IMR-90 (cell line): Measurements from ENCODE around the gene PIEZO2. TPM values are rescaled to one million over a fixed set of nuclear protein-coding genes. Genes with fewer than 3 reads are reported as not detected.

ENCODE experiments used
- ATAC-seq: fragments of 200-7000 bp; cut with Tn5 transposase; 2 replicates; pipeline ENCODE4 v1.9.1; 2020; ENCODE audit warnings: low read depth, mild to moderate bottlenecking, moderate library complexity
- BruUV-seq: library from RNA; stranded (reverse); fragments of 400-500 nt; replicated peaks from 2 replicates; lab custom pipeline; 2021; lab: Mats Ljungman, UMichigan
- CTCF ChIA-PET: fragments of 300-600 bp; formaldehyde crosslinking; extraction: SDS; loops from one replicate; lab custom pipeline; 2021; ENCODE audit warnings: antibody characterized with exemption; lab: Yijun Ruan, JAX
- POLR2A ChIA-PET: fragments of 300-600 bp; sonication (Branson Sonifier 250); formaldehyde crosslinking; loops from one replicate; lab custom pipeline; 2022; ENCODE audit warnings: antibody characterized with exemption; ENCODE audit not compliant: unreplicated experiment; lab: Charles Lee
- DNase-seq: peaks from one replicate; pipeline ENCODE4 v3.0.0; 2013
- H2AFZ ChIP-seq: replicated peaks from 2 replicates; pipeline ENCODE3; 2013; ENCODE audit warnings: low read length, mild to moderate bottlenecking; ENCODE audit not compliant: poor library complexity
- H2AK5ac ChIP-seq: 2 replicates; pipeline ENCODE4 v1.6.1; 2013; ENCODE audit warnings: low read depth, low read length, inconsistent platforms
- H2AK9ac ChIP-seq: replicated peaks from 2 replicates; pipeline ENCODE3; 2013; ENCODE audit warnings: mild to moderate bottlenecking, low read depth, low read length, moderate library complexity; ENCODE audit not compliant: poor library complexity
- H2BK120ac ChIP-seq: 2 replicates; pipeline ENCODE4 v1.6.1; 2013; ENCODE audit warnings: low read depth, low read length, inconsistent platforms
- H2BK15ac ChIP-seq: 3 replicates; pipeline ENCODE4 v1.6.1; 2013; ENCODE audit warnings: low read depth, low read length, inconsistent platforms
- H2BK20ac ChIP-seq: 2 replicates; pipeline ENCODE4 v1.6.1; 2013; ENCODE audit warnings: low read depth, mild to moderate bottlenecking, inconsistent platforms, low read length, moderate library complexity
- H2BK5ac ChIP-seq: 2 replicates; pipeline ENCODE4 v1.6.1; 2013; ENCODE audit warnings: mild to moderate bottlenecking, low read depth, low read length, inconsistent platforms; ENCODE audit not compliant: poor library complexity, severe bottlenecking
- H3K14ac ChIP-seq: replicated peaks from 2 replicates; pipeline ENCODE4 v1.6.1; 2013; ENCODE audit warnings: low read depth, low read length, inconsistent platforms
- H3K18ac ChIP-seq: 2 replicates; pipeline ENCODE4 v1.6.1; 2013; ENCODE audit warnings: low read depth, low read length, control low read depth
- H3K23ac ChIP-seq: 2 replicates; pipeline ENCODE4 v1.6.1; 2013; ENCODE audit warnings: low read depth, low read length, inconsistent platforms
- H3K27ac ChIP-seq: 2 replicates; pipeline ENCODE4 v1.5.1; 2013; ENCODE audit warnings: mild to moderate bottlenecking, control low read depth, low read length; ENCODE audit not compliant: insufficient read depth
- H3K27me3 ChIP-seq: 2 replicates; pipeline ENCODE4 v1.6.1; 2013; ENCODE audit warnings: low read length; ENCODE audit not compliant: control insufficient read depth, insufficient read depth
- H3K36me3 ChIP-seq: 2 replicates; pipeline ENCODE4 v1.6.1; 2013; ENCODE audit warnings: low read length, mixed read lengths; ENCODE audit not compliant: control insufficient read depth, insufficient read depth
- H3K4ac ChIP-seq: 2 replicates; pipeline ENCODE4 v1.6.1; 2013; ENCODE audit warnings: low read depth, low read length, inconsistent platforms
- H3K4me1 ChIP-seq: 2 replicates; pipeline ENCODE4 v1.6.1; 2013; ENCODE audit warnings: low read length, mixed read lengths; ENCODE audit not compliant: control insufficient read depth, insufficient read depth
- H3K4me2 ChIP-seq: 2 replicates; pipeline ENCODE4 v1.6.1; 2013; ENCODE audit warnings: low read depth, mild to moderate bottlenecking, control low read depth, low read length, moderate library complexity
- H3K4me3 ChIP-seq: 2 replicates; pipeline ENCODE4 v1.5.1; 2013; ENCODE audit warnings: low read depth, mild to moderate bottlenecking, control low read depth, low read length, moderate library complexity; ENCODE audit not compliant: insufficient read depth
- H3K56ac ChIP-seq: 2 replicates; pipeline ENCODE4 v1.6.1; 2013; ENCODE audit warnings: low read length, inconsistent platforms; ENCODE audit not compliant: insufficient read depth; ENCODE audit errors: extremely low read depth
- H3K79me1 ChIP-seq, 2 experiments: 2 replicates each; pipeline ENCODE4 v1.6.1; 2013; ENCODE audit warnings: low read length in 2 of 2, inconsistent platforms in 1 of 2, low read depth in 1 of 2
- H3K9ac ChIP-seq: 2 replicates; pipeline ENCODE4 v1.6.1; 2013; ENCODE audit warnings: low read depth, low read length, control low read depth
- H3K9me1 ChIP-seq: 2 replicates; pipeline ENCODE4 v1.6.1; 2013; ENCODE audit warnings: low read length, inconsistent platforms; ENCODE audit not compliant: insufficient read depth
- H3K9me3 ChIP-seq: 2 replicates; pipeline ENCODE4 v1.6.1; 2013; ENCODE audit warnings: low read length; ENCODE audit not compliant: control insufficient read depth, insufficient read depth
- H4K20me1 ChIP-seq: 2 replicates; pipeline ENCODE4 v1.6.1; 2013; ENCODE audit warnings: low read length, inconsistent platforms; ENCODE audit not compliant: insufficient read depth
- H4K5ac ChIP-seq: 2 replicates; pipeline ENCODE4 v1.6.1; 2013; ENCODE audit warnings: mild to moderate bottlenecking, low read depth, low read length, control low read depth
- H4K8ac ChIP-seq, 2 experiments: 2 replicates each; pipeline ENCODE4 v1.6.1; 2013; ENCODE audit warnings: low read depth in 2 of 2, low read length in 2 of 2, control low read depth in 1 of 2, inconsistent platforms in 1 of 2
- H4K91ac ChIP-seq: 2 replicates; pipeline ENCODE4 v1.6.1; 2013; ENCODE audit warnings: low read depth, low read length, inconsistent platforms; ENCODE audit not compliant: insufficient read depth
- BHLHE40 ChIP-seq: fragments of 150-350 bp; IDR thresholded peaks from 2 replicates; pipeline ENCODE4 v1.6.1; 2016; ENCODE audit warnings: mild to moderate bottlenecking, low read depth, low read length
- CEBPB ChIP-seq: IDR thresholded peaks from 2 replicates; pipeline ENCODE4 v1.6.1; 2012; ENCODE audit warnings: low read depth, low read length, improper control_type of control experiment
- CHD1 ChIP-seq: IDR thresholded peaks from 2 replicates; pipeline ENCODE4 v1.6.1; 2012; ENCODE audit warnings: low read depth, low read length, improper control_type of control experiment
- FOS ChIP-seq: fragments of 150-350 bp; IDR thresholded peaks from 2 replicates; pipeline ENCODE4 v1.6.1; 2016; ENCODE audit warnings: low read depth, low read length
- MAFK ChIP-seq: IDR thresholded peaks from 2 replicates; pipeline ENCODE4 v1.6.1; 2012; ENCODE audit warnings: low read depth, low read length, improper control_type of control experiment
- MAZ ChIP-seq: IDR thresholded peaks from 2 replicates; pipeline ENCODE4 v1.6.1; 2012; ENCODE audit warnings: low read depth, mild to moderate bottlenecking, low read length, improper control_type of control experiment, moderate library complexity, borderline replicate concordance
- MXI1 ChIP-seq: IDR thresholded peaks from 2 replicates; pipeline ENCODE4 v1.6.1; 2012; ENCODE audit warnings: low read depth, mild to moderate bottlenecking, low read length, moderate library complexity, borderline replicate concordance
- NFE2L2 ChIP-seq: fragments of 150-350 bp; IDR thresholded peaks from 2 replicates; pipeline ENCODE4 v1.6.1; 2016; ENCODE audit warnings: low read depth, mild to moderate bottlenecking, low read length
- POLR2A ChIP-seq: IDR thresholded peaks from 2 replicates; pipeline ENCODE4 v1.6.1; 2012; ENCODE audit warnings: mild to moderate bottlenecking, low read depth, low read length
- RAD21 ChIP-seq: IDR thresholded peaks from 2 replicates; pipeline ENCODE4 v1.6.1; 2012; ENCODE audit warnings: low read length, improper control_type of control experiment
- RCOR1 ChIP-seq: IDR thresholded peaks from 2 replicates; pipeline ENCODE4 v1.6.1; 2012; ENCODE audit warnings: mild to moderate bottlenecking, low read length, improper control_type of control experiment; ENCODE audit not compliant: insufficient replicate concordance
- RFX5 ChIP-seq: IDR thresholded peaks from 2 replicates; pipeline ENCODE4 v1.8.0; 2012; ENCODE audit warnings: low read depth, mild to moderate bottlenecking, low read length, moderate library complexity
- SMC3 ChIP-seq: fragments of 150-350 bp; IDR thresholded peaks from 2 replicates; pipeline ENCODE4 v1.6.1; 2016; ENCODE audit warnings: low read depth, mild to moderate bottlenecking, antibody characterized with exemption, low read length, moderate library complexity
- WGBS, 2 experiments: methylation state at CpG; one replicate each; pipeline versions ENCODE4 v1.1.5 to v1.1.7; 2013; ENCODE audit warnings: missing lambda C conversion rate in 2 of 2; ENCODE audit not compliant: insufficient read length in 1 of 2; ENCODE audit errors: extremely low coverage in 2 of 2; 5-methylcytosine and 5-hydroxymethylcytosine counted together
- dilution Hi-C: fragments of 300-500 bp; cut with HindIII; formaldehyde crosslinking; loops from one replicate; pipeline ENCODE4 v1.14.3; 2018; ENCODE audit warnings: low sequenced_read_pairs; ENCODE audit not compliant: unreplicated experiment
- in situ Hi-C: fragments of 300-500 bp; cut with MboI; formaldehyde crosslinking; loops from 3 replicates; pipeline ENCODE4 v1.14.3; 2019; ENCODE audit warnings: low sequenced_read_pairs, inconsistent platforms, mixed read lengths
- intact Hi-C: fragments of 100-400 bp; cut with micrococcal nuclease; formaldehyde crosslinking; loops from 2 replicates; pipeline ENCODE4 v1.10.0; 2022
- polyA plus RNA-seq, 3 experiments: library from polyadenylated mRNA; depleted of rRNA; stranded (reverse); fragments of >200 nt; gene quantifications; 2 replicates each; pipeline ENCODE4 v1.2.3, GENCODE V29; 2012; ENCODE audit warnings: low replicate concordance in 1 of 3
- total RNA-seq: library from RNA; depleted of rRNA; stranded (reverse); fragments of >200 nt; gene quantifications from 2 replicates; pipeline ENCODE4 v1.2.3, GENCODE V29; 2012
- TF ChIP-seq, protein P1 (sequence below): fragments of 150-350 bp; IDR thresholded peaks from 2 replicates; pipeline ENCODE4 v1.6.1; 2017; ENCODE audit warnings: mild to moderate bottlenecking, antibody characterized with exemption, low read length, low read depth
- TF ChIP-seq, protein P2 (sequence below): fragments of 150-350 bp; IDR thresholded peaks from 2 replicates; pipeline ENCODE4 v1.6.1; 2016; ENCODE audit warnings: low read depth, mild to moderate bottlenecking, low read length, moderate library complexity, borderline replicate concordance
- TF ChIP-seq, protein P3 (sequence below): conservative IDR thresholded peaks from 2 replicates; pipeline ENCODE4 v1.5.1; 2012; ENCODE audit warnings: mild to moderate bottlenecking, low read depth, low read length, improper control_type of control experiment

Gene PIEZO2
- total and polyA plus RNA-seq, 2 of the 4 experiments (the other 2 are of a cell fraction) = 2.4 to 4.1 TPM

DNA sequence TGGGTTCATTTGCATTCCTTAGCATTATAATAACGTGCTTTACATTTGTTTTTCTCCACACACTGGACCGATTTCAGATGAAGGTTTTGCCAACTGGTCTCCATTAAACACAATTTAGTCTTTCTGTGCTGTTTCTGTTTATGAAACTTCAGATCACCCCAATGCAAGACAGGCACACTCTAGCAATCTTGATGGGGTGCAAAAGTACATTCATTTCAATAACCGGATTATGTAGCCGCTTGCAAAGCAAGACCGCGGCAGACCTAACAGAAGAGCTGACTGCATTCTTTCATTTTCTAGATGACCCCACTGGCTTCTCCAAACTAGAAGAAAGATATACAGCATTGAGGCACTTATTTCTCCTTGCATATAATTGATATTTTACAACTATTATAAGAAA is 301.5 kb downstream of the PIEZO2 start:
- Histone ChIP-seq H2AK5ac (no peak overlapping the region), H3K27me3 (no peaks in the 10 kb centered on the region), H2BK120ac (no peak overlapping the region), H3K56ac (no peak overlapping the region), H3K4me1 (peaks cover 2% of the 10 kb centered on the region; the same call in 1 of the 2 replicates), H3K4me3 (no peak overlapping the region), H2AK9ac (no peak overlapping the region), H4K8ac (0 out of 4 replicates have a peak overlapping the region, but pooled peaks of 1 of the 2 experiments have one; percentile 21), H3K27ac (no peak overlapping the region), H3K79me1 (no peaks in the 10 kb centered on the region), H3K18ac (no peak overlapping the region), H2AFZ (no peak overlapping the region), H3K9me1 (no peaks in the 10 kb centered on the region; the same call in 1 of the 2 replicates), H3K23ac (no peak overlapping the region), H3K9ac (no peak overlapping the region), H3K4me2 (no peak overlapping the region; the same call in 1 of the 2 replicates), H4K5ac (no peak overlapping the region), H2BK15ac (no peak overlapping the region), H4K20me1 (no peaks in the 10 kb centered on the region), H3K14ac (no peak overlapping the region), H2BK5ac (no peak overlapping the region), H3K36me3 (peaks cover 2% of the 10 kb centered on the region; the same call in 1 of the 2 replicates), H2BK20ac (no peak overlapping the region), H3K9me3 (no peaks in the 10 kb centered on the region), H3K4ac (no peak overlapping the region), H4K91ac (no peak overlapping the region)
- CTCF ChIA-PET = interaction anchor here (0.6 to 1.2 kb wide), 2 partner anchors 246 to 306 kb away, joined by 3 to 4 read pairs; no protein-coding TSS in a partner anchor
- dilution Hi-C loops = no loop called here
- TF ChIP-seq CEBPB (no peak), POLR2A (no peak), NFE2L2 (no peak), CHD1 (no peak), MXI1 (no peak), RFX5 (no peak), RAD21 (no peak), BHLHE40 (no peak), RCOR1 (no peak), FOS (no peak), MAZ (no peak), SMC3 (no peak), MAFK (no peak)
- TF ChIP-seq, protein P1, sequence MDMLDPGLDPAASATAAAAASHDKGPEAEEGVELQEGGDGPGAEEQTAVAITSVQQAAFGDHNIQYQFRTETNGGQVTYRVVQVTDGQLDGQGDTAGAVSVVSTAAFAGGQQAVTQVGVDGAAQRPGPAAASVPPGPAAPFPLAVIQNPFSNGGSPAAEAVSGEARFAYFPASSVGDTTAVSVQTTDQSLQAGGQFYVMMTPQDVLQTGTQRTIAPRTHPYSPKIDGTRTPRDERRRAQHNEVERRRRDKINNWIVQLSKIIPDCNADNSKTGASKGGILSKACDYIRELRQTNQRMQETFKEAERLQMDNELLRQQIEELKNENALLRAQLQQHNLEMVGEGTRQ = no peak
- TF ChIP-seq, protein P2, sequence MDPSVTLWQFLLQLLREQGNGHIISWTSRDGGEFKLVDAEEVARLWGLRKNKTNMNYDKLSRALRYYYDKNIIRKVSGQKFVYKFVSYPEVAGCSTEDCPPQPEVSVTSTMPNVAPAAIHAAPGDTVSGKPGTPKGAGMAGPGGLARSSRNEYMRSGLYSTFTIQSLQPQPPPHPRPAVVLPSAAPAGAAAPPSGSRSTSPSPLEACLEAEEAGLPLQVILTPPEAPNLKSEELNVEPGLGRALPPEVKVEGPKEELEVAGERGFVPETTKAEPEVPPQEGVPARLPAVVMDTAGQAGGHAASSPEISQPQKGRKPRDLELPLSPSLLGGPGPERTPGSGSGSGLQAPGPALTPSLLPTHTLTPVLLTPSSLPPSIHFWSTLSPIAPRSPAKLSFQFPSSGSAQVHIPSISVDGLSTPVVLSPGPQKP = no peak
- TF ChIP-seq, protein P3, sequence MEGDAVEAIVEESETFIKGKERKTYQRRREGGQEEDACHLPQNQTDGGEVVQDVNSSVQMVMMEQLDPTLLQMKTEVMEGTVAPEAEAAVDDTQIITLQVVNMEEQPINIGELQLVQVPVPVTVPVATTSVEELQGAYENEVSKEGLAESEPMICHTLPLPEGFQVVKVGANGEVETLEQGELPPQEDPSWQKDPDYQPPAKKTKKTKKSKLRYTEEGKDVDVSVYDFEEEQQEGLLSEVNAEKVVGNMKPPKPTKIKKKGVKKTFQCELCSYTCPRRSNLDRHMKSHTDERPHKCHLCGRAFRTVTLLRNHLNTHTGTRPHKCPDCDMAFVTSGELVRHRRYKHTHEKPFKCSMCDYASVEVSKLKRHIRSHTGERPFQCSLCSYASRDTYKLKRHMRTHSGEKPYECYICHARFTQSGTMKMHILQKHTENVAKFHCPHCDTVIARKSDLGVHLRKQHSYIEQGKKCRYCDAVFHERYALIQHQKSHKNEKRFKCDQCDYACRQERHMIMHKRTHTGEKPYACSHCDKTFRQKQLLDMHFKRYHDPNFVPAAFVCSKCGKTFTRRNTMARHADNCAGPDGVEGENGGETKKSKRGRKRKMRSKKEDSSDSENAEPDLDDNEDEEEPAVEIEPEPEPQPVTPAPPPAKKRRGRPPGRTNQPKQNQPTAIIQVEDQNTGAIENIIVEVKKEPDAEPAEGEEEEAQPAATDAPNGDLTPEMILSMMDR = no peak
- 20% methylated on average over 3 of the region's 6 CpGs; no CpG with 5 or more reads in 1 of the 2 experiments for WGBS, 2 experiments
- intact Hi-C loops = no loop called here
- POLR2A ChIA-PET = no interaction called here
- BruUV-seq = no TSS peak
- ATAC-seq (no peak), DNase-seq (no peak)
- in situ Hi-C loops = no loop called here
